Right kidney (tissue), 1 donor: Measurements from ENCODE around the gene PLK3.
A peak's percentile ranks its signal among the peaks of the same experiment; 100 is the strongest.
"Not testable (repeated sequence)": the region's sequence is repeated elsewhere in the genome, so short reads cannot be mapped to it uniquely, and the experiment has no call there.

Source experiments
- DNase-seq: peaks from one replicate; pipeline ENCODE4 v3.0.0-alpha.2; 2016

The PLK3 gene

GRCh38 chr1:44786841-44787426, 13.2 kb upstream of the PLK3 start:
- DNase-seq = no peak

GRCh38 chr1:44787506-44787905, 12.7 kb upstream of the PLK3 start:
- no peak for DNase-seq

- DNase-seq = no peak
Measured at GRCh38 chr1:44788120-44788860, 11.9 kb upstream of the PLK3 start, which contains the start of gene BEST4. BEST4 (minus strand) TSS chr1:44788170; CDS start chr1:44787705, 465 bp downstream.

GRCh38 chr1:44790968-44791801, 9.0 kb upstream of the PLK3 start:
- DNase-seq = no peak

- no peak for DNase-seq
Measured at GRCh38 chr1:44792736-44793502, 7.3 kb upstream of the PLK3 start.

GRCh38 chr1:44797886-44798285, 2.3 kb upstream of the PLK3 start:
- DNase-seq = not testable (repeated sequence)

GRCh38 chr1:44798481-44799365, 1.5 kb upstream of the PLK3 start:
- DNase-seq = no peak

GRCh38 chr1:44801491-44802305, 1.5 kb downstream of the PLK3 start:
- DNase-seq = peak; percentile 42

- DNase-seq = no peak
Measured at GRCh38 chr1:44802306-44803061, 2.3 kb downstream of the PLK3 start.

GRCh38 chr1:44803062-44803311, 2.8 kb downstream of the PLK3 start:
- DNase-seq = no peak

GRCh38 chr1:44803312-44804095, 3.3 kb downstream of the PLK3 start:
- DNase-seq = no peak

- DNase-seq = no peak
Measured at GRCh38 chr1:44805311-44806024, 5.3 kb downstream of the PLK3 start.

- no peak for DNase-seq
Measured at GRCh38 chr1:44806025-44806703, 6.0 kb downstream of the PLK3 start.

- no peak for DNase-seq
Measured at GRCh38 chr1:44806704-44807363, 6.7 kb downstream of the PLK3 start, which contains the start of gene DYNLT4. DYNLT4 (minus strand) TSS chr1:44807351; CDS start chr1:44806668, 683 bp downstream.

- peak; percentile 82 for DNase-seq
Measured at GRCh38 chr1:44807364-44808062, 7.3 kb downstream of the PLK3 start.
